GM21576 (cell line): ENCODE data around the gene PTPN1.

ENCODE experiments used
- ATAC-seq: cut with Tn5 transposase; IDR thresholded peaks from one replicate; pipeline ENCODE4 v1.9.1; 2021; ENCODE audit warnings: mild to moderate bottlenecking, moderate library complexity; ENCODE audit not compliant: unreplicated experiment

The PTPN1 gene

DNA sequence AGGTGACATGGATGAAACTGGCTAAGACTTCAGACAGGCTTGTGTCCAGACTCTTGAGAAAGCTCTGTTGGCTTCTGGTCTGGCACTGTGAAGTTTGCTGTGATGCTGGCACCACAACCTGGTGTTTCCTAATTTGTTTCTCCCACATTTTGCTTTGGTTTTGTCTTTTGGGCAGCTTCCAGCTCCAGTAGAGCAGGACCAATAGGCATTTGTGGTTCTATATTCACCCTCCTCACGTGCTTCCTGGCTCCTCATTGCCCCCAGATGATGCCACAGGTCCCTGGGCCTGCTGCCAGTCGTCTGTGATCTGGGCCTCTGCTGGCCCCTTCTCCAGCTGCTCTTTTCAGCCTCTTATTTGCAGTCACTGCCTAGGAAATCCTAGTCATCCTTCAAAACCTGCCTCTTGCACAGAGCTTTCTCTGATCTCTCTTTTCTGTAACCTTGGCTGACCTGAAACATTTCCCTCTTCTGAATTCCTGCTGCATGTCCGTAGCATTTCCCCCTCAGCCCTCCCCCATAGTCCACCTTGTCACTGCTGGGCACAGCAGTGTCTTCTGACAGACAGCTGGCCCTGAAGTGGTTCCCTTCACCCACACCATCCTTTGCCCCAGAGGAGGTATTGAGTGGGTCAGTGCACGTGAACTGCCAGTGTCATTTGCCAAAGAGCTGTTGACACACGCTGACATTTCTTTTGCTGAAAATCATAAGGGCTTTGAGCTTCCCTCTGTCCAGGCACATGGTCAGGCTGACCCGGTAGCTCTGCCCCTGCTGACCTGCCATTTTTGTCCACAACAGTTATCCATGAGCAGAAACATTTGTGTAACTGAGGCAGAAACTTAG lies 63.0 kb downstream of the PTPN1 start:
- no peak for ATAC-seq

DNA sequence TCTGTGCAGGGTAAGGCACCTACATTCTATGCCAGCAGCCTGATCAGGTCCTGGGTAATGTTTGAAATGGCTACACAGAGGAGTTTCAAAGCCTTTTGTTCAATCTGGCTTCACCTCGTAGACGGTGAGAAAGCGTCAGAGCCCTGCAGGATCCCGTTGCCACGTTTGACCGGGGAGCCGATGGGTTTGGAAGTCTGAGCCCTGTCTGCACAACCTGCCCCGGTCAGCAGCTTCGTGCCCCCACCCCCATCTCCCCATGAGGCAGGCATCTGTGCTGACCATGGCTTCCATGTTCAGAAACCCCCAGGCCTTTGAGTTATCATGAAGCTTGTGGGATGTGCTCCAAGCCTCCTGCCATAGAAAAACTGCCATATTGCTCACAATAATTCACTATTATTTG lies 63.9 kb downstream of the PTPN1 start:
- ATAC-seq = no peak

DNA sequence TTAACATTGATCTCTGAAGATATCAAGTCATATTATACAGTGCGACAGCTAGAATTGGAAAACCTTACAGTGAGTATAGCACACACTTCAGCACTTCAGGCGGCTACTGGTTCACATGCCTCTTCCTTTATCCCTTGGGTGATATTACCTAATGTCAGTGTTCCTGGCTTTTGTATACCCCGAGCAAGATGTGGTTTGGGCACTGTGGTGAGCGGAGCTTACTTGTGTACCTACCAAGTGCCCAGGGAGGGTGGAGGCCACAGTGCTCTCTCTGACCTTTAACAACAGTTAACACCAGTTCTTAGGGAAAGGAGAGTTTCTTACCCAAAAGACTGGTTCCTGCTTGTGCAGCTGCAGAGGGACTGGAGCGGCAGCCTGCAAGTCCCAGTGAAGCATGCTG lies 64.4 kb downstream of the PTPN1 start:
- ATAC-seq = no peak

DNA sequence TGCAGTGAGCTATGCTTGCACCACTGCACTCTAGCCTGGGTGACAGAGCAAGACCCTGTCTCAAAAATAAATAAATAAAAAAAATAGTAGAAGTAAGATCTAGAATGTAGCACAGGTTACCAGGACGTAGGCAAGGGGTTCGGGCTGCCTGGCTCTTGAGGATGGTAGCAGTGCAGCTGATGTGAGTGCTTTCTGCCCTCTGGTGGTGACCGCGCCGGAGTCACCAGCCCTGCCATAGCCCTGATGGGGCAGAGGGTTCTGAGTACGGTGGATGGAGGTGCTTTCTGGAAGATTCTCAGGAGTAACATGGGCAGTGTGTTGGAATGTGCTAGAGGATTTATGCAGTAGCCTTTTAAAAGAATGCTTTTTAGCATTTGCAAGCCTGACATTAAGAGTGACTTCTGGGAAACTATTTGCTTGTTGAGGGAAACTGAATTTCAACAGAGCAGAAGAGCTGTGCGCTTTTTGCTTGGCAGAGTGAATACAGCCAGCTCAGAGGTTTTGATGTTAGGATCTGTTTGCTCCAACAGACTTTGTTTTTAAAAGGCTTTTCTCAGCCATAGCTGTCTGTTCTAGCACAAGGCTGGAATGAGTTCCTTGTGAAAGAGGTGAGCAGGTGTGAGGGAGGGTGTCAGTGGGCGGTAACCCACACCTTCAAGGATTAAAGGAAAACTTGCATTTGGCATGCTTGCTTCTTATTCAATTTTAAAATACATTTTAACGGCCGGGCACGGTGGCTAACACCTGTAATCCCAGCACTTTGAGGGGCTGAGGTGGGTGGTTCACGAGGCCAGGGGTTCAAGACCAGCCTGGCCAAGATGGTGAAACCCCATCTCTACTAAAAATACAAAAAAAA lies 65.9 kb downstream of the PTPN1 start:
- no peak for ATAC-seq

DNA sequence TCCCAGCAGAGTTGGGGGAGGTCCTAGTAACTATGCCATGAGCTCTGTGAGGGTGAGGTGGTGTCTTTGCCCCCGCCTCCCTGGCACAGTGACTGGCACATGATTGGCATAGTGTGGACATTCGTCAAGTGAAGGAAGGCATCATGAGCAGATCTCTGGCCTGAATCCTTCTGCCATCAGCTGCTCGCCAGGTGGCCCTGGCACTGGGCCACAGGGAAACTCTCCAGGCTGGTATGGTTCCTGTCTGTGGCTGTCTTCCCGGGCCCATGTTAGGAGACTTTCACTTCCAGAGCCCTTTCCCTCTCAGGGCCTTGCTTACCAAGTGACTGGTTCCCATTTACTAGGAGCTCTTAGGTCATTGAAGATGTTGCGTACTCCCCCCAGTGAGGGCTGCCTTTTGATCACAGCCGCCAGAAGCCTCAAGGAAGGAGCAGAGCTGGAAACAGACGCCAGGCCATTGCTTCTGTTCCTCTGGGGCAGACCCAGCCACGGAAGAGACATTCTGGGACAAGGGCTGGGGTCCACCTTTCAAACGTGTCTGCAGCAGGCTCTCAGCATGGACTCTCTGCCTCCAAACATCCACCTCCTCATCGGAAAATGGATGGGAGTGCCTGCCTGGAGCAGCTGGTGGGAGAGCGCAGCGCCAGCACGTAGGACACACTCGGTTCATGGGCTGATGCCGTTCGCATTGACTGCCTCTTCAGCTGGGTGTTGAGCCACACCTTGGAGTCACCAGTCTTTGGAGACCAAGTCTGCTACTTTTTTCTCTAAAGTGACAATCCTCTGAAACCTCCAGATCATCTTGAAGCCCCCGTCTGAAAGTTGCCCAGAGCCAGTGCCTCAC lies 67.2 kb downstream of the PTPN1 start:
- no peak for ATAC-seq

DNA sequence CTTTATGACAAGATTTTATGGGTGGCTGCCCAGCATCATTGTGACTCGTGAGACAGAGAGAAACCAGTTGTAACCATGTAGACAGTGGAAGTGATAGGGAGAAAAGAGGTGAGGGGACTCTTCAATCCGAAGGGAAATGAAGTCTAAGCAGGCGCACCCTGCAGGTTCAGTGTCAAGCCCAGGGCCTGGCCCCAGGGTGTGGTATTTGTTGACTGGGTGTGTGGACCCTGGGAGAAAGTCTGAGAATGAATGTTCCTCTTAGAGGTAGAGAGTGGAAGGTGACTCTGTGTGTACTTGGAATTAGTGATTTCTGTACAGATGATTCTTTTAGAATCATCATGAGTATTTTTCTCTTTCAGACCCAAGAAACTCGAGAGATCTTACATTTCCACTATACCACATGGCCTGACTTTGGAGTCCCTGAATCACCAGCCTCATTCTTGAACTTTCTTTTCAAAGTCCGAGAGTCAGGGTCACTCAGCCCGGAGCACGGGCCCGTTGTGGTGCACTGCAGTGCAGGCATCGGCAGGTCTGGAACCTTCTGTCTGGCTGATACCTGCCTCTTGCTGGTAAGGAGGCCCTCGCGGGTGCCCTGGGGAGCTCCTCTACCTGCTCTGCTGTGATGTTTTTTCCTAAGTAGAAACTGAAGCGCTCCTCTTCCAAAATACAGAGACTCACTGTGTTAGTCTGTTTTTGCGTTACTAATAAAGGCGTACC lies 68.0 kb downstream of the PTPN1 start:
- ATAC-seq = no peak

DNA sequence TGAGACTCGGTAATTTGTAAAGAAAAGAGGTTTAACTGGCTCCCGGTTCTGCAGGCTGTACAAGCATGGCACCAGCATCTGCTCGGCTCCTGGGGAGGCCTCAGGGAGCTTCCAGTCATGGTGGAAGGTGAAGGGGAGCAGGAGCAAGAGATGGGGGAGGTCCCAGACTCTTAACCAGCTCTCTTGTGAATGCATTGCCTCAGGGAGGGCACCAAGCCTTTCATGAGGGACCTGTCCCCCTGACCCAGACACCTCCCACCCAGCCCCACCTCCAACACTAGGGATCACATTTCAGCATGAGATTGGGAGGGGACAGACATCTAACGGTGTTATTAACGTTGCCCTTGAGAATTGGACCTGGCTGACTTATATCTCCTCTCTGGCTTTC lies 68.6 kb downstream of the PTPN1 start:
- ATAC-seq = no peak

DNA sequence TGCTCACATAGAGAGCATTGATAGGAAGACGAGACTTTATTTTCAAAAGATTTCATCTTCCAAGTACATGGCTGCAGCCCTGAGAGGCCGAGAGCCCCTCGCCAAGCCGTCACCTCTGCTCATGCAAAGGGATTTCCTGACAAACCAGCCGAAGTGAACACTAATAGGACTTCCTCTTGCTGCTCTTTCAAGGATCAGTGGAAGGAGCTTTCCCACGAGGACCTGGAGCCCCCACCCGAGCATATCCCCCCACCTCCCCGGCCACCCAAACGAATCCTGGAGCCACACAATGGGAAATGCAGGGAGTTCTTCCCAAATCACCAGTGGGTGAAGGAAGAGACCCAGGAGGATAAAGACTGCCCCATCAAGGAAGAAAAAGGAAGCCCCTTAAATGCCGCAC lies 69.3 kb downstream of the PTPN1 start:
- no peak for ATAC-seq

DNA sequence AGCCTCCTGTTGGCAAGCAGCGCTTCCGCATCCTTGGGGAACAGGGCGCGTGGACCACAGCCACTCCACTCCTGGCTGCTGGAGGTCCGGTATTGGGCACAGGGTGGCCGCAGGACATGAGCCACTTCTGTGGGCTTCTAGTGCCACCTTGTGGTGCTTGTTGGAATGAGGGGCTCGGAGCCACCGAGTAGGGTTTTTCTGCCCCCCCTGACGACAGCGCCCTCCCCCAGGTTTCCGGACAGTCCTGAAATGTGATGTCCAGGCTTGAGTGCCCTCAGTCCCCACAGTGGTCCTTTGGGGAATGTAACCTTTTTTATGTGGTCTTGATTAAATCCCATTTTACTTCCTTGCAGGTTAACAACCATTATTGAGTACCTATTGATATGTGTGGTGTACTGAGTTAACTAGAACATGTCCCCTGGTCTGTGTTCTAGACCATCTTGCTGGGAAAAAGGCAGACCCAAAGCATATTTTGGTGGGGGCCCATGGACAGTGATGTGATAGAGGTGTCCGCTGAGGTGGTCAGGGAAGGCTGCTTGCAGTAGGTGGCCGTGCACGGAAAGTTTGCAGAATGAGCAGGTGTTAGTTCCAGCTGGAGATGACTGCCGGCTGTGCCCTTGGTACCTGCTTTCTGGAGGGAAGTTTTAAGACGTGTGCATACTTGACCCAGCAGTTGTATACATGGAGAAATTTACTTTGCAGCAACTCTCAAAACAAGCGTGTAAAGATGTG lies 70.0 kb downstream of the PTPN1 start:
- ATAC-seq = no peak

DNA sequence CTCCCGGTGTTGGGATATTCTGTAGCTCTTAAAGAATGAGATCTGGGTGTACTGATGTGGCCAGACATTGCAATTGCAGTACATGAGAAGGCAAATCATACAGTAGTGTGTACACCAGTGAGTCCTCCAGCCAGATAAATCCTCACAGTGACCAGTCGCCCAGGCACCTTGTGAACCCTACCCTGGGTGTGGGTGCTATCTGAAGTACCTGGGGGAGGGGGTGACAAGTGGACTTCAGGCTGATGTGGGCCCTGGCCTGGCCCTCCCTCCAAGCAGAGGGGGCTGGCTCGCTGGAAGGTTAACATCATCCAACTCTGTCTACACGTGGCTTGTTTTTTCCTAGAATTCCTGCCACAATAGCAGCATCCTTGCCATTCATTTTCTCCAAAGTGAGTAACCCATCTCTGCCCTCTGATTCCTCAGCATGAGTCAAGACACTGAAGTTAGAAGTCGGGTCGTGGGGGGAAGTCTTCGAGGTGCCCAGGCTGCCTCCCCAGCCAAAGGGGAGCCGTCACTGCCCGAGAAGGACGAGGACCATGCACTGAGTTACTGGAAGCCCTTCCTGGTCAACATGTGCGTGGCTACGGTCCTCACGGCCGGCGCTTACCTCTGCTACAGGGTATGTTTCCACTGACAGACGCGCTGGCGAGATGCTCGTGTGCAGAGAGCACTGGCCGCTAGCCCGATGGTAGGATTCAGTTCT lies 70.8 kb downstream of the PTPN1 start:
- no peak for ATAC-seq

DNA sequence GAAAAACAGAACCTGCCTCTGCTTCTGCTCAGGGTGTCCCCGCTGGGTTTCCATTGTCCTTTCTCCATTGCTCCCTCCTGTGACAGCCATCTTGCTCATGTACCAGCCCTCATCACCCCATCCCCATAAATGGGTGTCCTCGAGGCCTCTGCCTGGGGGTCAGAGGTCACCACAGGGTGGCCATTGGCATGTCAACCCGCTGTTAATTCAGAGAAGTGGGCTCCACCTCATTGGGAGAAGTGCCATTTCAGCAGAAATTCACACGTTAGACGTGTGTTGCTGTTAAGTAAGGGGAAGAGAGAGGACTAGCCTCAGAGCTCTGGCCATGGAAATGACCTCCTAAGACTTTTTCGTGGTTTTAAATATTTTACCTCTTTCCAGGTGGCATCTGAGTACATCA lies 71.9 kb downstream of the PTPN1 start:
- no peak for ATAC-seq

DNA sequence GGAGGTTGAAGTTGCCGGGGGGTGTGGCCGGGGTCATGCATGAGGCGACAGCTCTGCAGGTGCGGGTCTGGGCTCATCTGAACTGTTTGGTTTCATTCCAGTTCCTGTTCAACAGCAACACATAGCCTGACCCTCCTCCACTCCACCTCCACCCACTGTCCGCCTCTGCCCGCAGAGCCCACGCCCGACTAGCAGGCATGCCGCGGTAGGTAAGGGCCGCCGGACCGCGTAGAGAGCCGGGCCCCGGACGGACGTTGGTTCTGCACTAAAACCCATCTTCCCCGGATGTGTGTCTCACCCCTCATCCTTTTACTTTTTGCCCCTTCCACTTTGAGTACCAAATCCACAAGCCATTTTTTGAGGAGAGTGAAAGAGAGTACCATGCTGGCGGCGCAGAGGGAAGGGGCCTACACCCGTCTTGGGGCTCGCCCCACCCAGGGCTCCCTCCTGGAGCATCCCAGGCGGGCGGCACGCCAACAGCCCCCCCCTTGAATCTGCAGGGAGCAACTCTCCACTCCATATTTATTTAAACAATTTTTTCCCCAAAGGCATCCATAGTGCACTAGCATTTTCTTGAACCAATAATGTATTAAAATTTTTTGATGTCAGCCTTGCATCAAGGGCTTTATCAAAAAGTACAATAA lies 72.5 kb downstream of the PTPN1 start:
- no peak for ATAC-seq

DNA sequence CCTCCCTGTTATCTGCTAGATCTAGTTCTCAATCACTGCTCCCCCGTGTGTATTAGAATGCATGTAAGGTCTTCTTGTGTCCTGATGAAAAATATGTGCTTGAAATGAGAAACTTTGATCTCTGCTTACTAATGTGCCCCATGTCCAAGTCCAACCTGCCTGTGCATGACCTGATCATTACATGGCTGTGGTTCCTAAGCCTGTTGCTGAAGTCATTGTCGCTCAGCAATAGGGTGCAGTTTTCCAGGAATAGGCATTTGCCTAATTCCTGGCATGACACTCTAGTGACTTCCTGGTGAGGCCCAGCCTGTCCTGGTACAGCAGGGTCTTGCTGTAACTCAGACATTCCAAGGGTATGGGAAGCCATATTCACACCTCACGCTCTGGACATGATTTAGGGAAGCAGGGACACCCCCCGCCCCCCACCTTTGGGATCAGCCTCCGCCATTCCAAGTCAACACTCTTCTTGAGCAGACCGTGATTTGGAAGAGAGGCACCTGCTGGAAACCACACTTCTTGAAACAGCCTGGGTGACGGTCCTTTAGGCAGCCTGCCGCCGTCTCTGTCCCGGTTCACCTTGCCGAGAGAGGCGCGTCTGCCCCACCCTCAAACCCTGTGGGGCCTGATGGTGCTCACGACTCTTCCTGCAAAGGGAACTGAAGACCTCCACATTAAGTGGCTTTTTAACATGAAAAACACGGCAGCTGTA lies 73.4 kb downstream of the PTPN1 start:
- no peak for ATAC-seq

DNA sequence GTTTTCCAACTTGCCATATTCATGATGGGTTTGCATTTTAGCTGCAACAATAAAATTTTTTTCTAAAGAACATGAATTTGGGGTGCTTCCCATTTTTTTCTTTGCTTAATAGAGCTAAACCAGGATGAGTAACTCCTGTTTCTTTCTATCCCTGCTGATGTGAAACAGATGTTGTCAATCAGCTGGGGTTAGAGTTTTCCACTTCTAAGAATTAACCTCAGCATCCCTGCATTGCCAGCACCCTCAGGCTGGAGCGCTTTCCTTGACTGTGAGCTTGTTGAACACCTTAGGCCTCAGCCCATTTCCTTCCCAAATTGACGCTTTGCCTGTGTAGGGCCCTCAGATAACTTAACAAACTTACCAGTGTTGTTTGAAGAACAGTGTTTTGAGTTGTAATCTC lies 74.5 kb downstream of the PTPN1 start:
- no peak for ATAC-seq

DNA sequence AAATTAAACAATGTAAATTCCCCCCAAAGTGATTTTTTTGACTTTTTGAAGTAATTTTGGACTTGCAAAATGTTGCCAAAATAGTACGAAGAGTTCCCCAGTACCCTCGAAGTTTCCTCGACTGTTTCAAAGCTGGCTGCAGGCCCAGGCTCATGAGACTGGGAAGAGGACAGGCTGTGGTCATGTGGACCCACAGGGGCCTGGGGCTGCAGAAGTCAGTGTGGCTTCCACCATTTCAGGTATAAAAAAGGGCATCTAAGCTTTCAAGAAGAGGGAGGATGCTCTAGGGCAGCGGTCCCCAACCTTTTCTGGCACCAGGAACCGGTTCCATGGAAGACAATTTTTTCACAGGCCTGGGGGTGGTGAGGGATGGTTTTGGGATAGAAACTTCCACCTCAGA lies 75.0 kb downstream of the PTPN1 start:
- no peak for ATAC-seq

DNA sequence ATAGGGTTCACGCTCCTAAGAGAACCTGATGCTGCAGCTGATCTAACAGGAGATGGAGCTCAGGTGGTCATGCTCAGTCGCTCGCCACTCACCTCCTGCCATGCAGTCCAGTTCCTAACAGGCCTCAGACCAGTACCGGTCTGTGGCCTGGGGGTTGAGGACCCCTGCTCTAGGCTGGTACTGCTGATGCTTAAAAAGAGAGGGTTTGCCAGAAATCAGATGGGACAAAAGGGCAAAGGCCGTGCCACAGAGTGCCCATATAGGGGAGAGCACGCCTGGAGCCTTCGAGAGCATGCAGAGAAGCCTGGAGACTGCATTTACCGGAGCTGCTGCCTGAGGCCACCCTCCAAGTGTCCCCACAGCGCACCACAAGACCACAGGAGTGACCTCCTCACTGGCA lies 75.5 kb downstream of the PTPN1 start:
- no peak for ATAC-seq

DNA sequence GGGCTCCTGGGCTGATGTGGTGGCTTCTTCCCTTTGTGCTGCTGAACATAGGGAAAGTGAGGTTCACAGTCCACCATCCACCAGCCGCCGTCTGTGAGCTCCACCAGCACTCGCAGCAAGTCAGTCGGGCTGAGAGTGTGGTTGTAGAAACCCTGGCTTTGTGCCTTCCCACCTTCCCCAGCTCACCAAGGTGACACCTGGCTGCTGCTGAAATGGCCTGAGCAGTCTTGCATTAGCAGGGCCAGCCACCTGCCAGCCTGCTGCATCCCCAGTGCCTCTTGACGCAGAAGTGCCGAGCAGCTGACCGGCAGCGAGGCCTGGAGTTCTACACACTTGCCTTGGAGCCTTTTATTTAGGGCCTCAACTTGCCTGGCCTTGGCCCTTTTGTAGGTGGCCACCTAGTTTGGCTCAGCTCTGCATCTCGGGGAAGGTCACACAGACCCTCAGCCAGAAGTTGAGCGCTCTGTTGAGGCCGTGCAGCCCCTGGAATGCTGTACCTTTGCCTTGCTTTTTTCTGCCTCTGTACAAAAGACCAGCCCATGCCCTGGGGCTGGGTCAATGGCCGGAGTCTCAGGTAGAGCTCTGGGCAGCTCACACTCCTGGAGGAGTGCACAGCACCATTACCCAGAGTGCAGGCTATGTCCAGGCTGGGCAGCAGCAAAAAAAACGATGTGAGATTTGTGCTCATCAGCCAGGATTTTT lies 76.5 kb downstream of the PTPN1 start:
- ATAC-seq = no peak
